Neural cell (in vitro differentiated cells): ENCODE measurements around the gene EPAS1. TPM values are rescaled to one million over a fixed set of nuclear protein-coding genes. Genes with fewer than 3 reads are reported as not detected.

Experiments
- H2AFZ ChIP-seq: fragments of 200-600, 300-800 bp; sonication (generic), shearing (Covaris generic); 2 replicates; pipeline ENCODE4 v1.6.0; 2014; ENCODE audit warnings: low read depth, mild to moderate bottlenecking, antibody characterized with exemption, low read length, moderate library complexity
- H3F3A ChIP-seq: fragments of 200-600 bp; shearing (Covaris generic); 2 replicates; pipeline ENCODE4 v1.6.1; 2016; ENCODE audit warnings: mild to moderate bottlenecking, moderate library complexity, mixed read lengths, antibody characterized with exemption, low read length; ENCODE audit not compliant: insufficient read depth, poor library complexity, severe bottlenecking
- H3K27ac ChIP-seq: fragments of 200-600, 300-800 bp; sonication (generic), shearing (Covaris generic); 2 replicates; pipeline ENCODE4 v1.5.1; 2014; ENCODE audit warnings: mild to moderate bottlenecking, low read length, moderate library complexity
- H3K27me3 ChIP-seq: fragments of 300-800, 200-600 bp; sonication (generic), shearing (Covaris generic); 2 replicates; pipeline ENCODE4 v1.6.0; 2014; ENCODE audit warnings: mild to moderate bottlenecking, low read depth, low read length, moderate library complexity; ENCODE audit not compliant: insufficient read depth
- H3K36me3 ChIP-seq: fragments of 300-800, 200-600 bp; sonication (generic), shearing (Covaris generic); 2 replicates; pipeline ENCODE4 v1.5.1; 2014; ENCODE audit warnings: mild to moderate bottlenecking, antibody characterized with exemption, low read length, moderate library complexity; ENCODE audit not compliant: insufficient read depth
- H3K4me2 ChIP-seq: fragments of 300-800, 200-600 bp; sonication (generic), shearing (Covaris generic); 2 replicates; pipeline ENCODE4 v1.6.0; 2014; ENCODE audit warnings: mild to moderate bottlenecking, low read length
- H3K4me3 ChIP-seq: fragments of 300-800, 200-600 bp; sonication (generic), shearing (Covaris generic); 2 replicates; pipeline ENCODE4 v1.5.1; 2014; ENCODE audit warnings: mild to moderate bottlenecking, low read length, moderate library complexity
- H3K79me2 ChIP-seq: fragments of 200-600 bp; shearing (Covaris generic); replicated peaks from 2 replicates; pipeline ENCODE4 v1.6.0; 2014; ENCODE audit warnings: mild to moderate bottlenecking, low read length, moderate library complexity; ENCODE audit not compliant: insufficient read depth
- H3K9ac ChIP-seq: fragments of 300-800, 200-600 bp; sonication (generic), shearing (Covaris generic); 2 replicates; pipeline ENCODE4 v1.6.1; 2016; ENCODE audit warnings: mild to moderate bottlenecking, low read length, mixed read lengths
- H3K9me2 ChIP-seq: fragments of 200-600 bp; shearing (Covaris generic); 2 replicates; pipeline ENCODE4 v1.6.1; 2016; ENCODE audit warnings: mild to moderate bottlenecking, low read length, mixed read lengths; ENCODE audit not compliant: insufficient read depth
- H3K9me3 ChIP-seq: fragments of 200-600, 300-800 bp; sonication (generic), shearing (Covaris generic); 2 replicates; pipeline ENCODE4 v1.6.1; 2016; ENCODE audit warnings: mild to moderate bottlenecking, mixed run types, low read length, moderate library complexity, mixed read lengths
- H4K20me1 ChIP-seq: fragments of 200-600 bp; shearing (Covaris generic); 2 replicates; pipeline ENCODE4 v1.6.1; 2016; ENCODE audit warnings: mild to moderate bottlenecking, mixed run types; ENCODE audit not compliant: insufficient read depth
- CTCF ChIP-seq: fragments of 450-650 bp; IDR thresholded peaks from 2 replicates; pipeline ENCODE4 v1.5.1; 2014; ENCODE audit warnings: antibody characterized with exemption, mild to moderate bottlenecking, moderate library complexity; ENCODE audit not compliant: poor library complexity, severe bottlenecking
- EP300 ChIP-seq: fragments of 450-650 bp; conservative IDR thresholded peaks from 2 replicates; pipeline ENCODE4 v1.6.1; 2014; ENCODE audit warnings: antibody characterized with exemption, mild to moderate bottlenecking, moderate library complexity; ENCODE audit not compliant: poor library complexity, severe bottlenecking
- EZH2 ChIP-seq: fragments of 200-600, 300-800 bp; shearing (Covaris generic), sonication (generic); IDR thresholded peaks from 2 replicates; pipeline ENCODE4 v1.6.1; 2014; ENCODE audit warnings: antibody characterized with exemption, low read length, borderline replicate concordance, mild to moderate bottlenecking; ENCODE audit not compliant: insufficient read depth, poor library complexity, severe bottlenecking
- MXI1 ChIP-seq: fragments of 450-650 bp; conservative IDR thresholded peaks from 2 replicates; pipeline ENCODE4 v1.6.1; 2014; ENCODE audit warnings: antibody characterized with exemption, mild to moderate bottlenecking; ENCODE audit not compliant: poor library complexity, severe bottlenecking
- POLR2AphosphoS5 ChIP-seq: IDR thresholded peaks from 2 replicates; pipeline ENCODE4 v1.6.1; 2012
- RAD21 ChIP-seq: fragments of 450-650 bp; conservative IDR thresholded peaks from 2 replicates; pipeline ENCODE4 v1.6.1; 2014; ENCODE audit warnings: antibody characterized with exemption, mild to moderate bottlenecking, moderate library complexity
- SMC3 ChIP-seq: fragments of 450-650 bp; conservative IDR thresholded peaks from 2 replicates; pipeline ENCODE4 v1.6.1; 2014; ENCODE audit warnings: antibody characterized with exemption, mild to moderate bottlenecking, moderate library complexity; ENCODE audit not compliant: poor library complexity
- TAF1 ChIP-seq: IDR thresholded peaks from 2 replicates; pipeline ENCODE4 v1.6.1; 2012; ENCODE audit warnings: low read depth
- polyA plus RNA-seq: library from polyadenylated mRNA; depleted of rRNA; stranded (reverse); fragments of >200 nt; gene quantifications from 2 replicates; pipeline ENCODE4 v1.2.3, GENCODE V29; 2014

EPAS1 gene
- polyA plus RNA-seq, 1 donor from 2014 or later, result not detected

DNA sequence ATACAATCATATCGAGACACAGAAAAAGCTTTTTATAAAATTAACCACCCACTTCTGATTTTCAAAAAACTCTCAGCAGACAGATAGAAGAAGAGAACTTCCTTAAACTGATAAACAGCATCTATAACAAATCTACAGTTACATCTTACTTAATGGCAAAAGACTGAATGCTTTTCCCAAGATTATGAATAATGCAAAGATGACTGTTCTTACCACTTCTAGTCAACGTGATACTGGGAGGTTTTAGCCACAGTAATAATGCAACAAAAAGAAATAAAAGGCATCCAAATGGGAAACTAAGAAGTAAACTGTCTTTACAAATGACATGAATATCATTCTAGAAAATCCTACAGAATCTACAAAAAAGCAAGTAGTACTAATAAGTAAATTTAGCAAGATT is 124.2 kb downstream of the EPAS1 start:
- Histone ChIP-seq H3K79me2 (no peaks in the 10 kb centered on the region), H3F3A (no peaks in the 10 kb centered on the region), H2AFZ (no peak overlapping the region), H4K20me1 (no peaks in the 10 kb centered on the region), H3K4me3 (no peak overlapping the region), H3K9me2 (no peaks in the 10 kb centered on the region), H3K4me2 (no peak overlapping the region), H3K36me3 (no peaks in the 10 kb centered on the region), H3K27me3 (no peaks in the 10 kb centered on the region), H3K9me3 (no peaks in the 10 kb centered on the region), H3K9ac (no peak overlapping the region), H3K27ac (no peak overlapping the region)
- TF ChIP-seq SMC3, result no peak
- TF ChIP-seq RAD21, result no peak
- TF ChIP-seq EP300, result no peak
- no peak for TF ChIP-seq EZH2
- no peak for TF ChIP-seq TAF1
- no peak for TF ChIP-seq MXI1
- no peak for TF ChIP-seq CTCF
- TF ChIP-seq POLR2AphosphoS5, result no peak

GRCh38 chr2:46422717-46423394 is 125.6 kb downstream of the EPAS1 start:
- TF ChIP-seq POLR2AphosphoS5 (no peak), EZH2 (no peak), SMC3 (no peak), EP300 (no peak), MXI1 (no peak)
- no peaks in the 10 kb centered on the region for H3F3A ChIP-seq
- H2AFZ ChIP-seq, result no peak overlapping the region
- H3K36me3 ChIP-seq, result no peaks in the 10 kb centered on the region
- no peak overlapping the region for H3K9ac ChIP-seq
- no peak overlapping the region for H3K4me2 ChIP-seq
- H3K27me3 ChIP-seq, result no peaks in the 10 kb centered on the region
- H3K4me3 ChIP-seq, result no peak overlapping the region
- H4K20me1 ChIP-seq, result no peaks in the 10 kb centered on the region
- no peaks in the 10 kb centered on the region for H3K79me2 ChIP-seq
- H3K27ac ChIP-seq, result no peak overlapping the region
- H3K9me2 ChIP-seq, result no peaks in the 10 kb centered on the region
- no peaks in the 10 kb centered on the region for H3K9me3 ChIP-seq

DNA sequence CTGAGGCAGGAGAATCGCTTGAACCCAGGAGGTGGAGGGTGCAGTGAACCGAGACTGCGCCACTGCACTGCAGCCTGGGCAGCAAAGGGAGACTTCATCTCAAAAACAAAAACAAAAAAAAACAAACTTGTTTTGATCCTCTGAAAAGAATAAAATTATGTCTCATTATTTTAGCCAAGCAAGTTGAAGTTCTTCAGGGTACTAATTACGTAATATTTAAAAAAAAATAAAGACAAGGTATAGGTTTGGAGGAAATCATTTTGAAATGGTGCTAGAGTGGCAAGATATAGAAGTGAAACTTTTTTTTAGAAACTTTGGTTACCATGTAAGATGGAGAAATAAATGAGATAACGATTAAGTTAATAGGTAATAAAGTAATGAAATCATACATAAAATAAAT is 127.7 kb downstream of the EPAS1 start:
- H3K27me3 ChIP-seq, result no peaks in the 10 kb centered on the region
- H2AFZ ChIP-seq, result no peak overlapping the region
- no peaks in the 10 kb centered on the region for H3K9me3 ChIP-seq
- H3K9me2 ChIP-seq, result no peaks in the 10 kb centered on the region
- H3K4me2 ChIP-seq, result no peak overlapping the region
- no peaks in the 10 kb centered on the region for H4K20me1 ChIP-seq
- H3F3A ChIP-seq, result no peaks in the 10 kb centered on the region
- H3K9ac ChIP-seq, result no peak overlapping the region
- H3K79me2 ChIP-seq, result no peaks in the 10 kb centered on the region
- TF ChIP-seq SMC3, result no peak
- TF ChIP-seq POLR2AphosphoS5, result no peak
- no peaks in the 10 kb centered on the region for H3K36me3 ChIP-seq
- H3K27ac ChIP-seq, result no peak overlapping the region
- H3K4me3 ChIP-seq, result no peak overlapping the region
